ENCODE measurements around the gene SMAD3. TPM values are rescaled to one million over a fixed set of nuclear protein-coding genes. Genes with fewer than 3 reads are reported as not detected.

Gene SMAD3
- total and polyA plus RNA-seq, 7 donors: 2.9 to 47.6 (median 29.3) TPM

GRCh38 chr15:67156834-67157233 is 91.4 kb downstream of the SMAD3 start:
- peak in 2 of 4 donors; percentile 31 to 47 for ATAC-seq
- H3K4me3 ChIP-seq: no peak overlapping the region
- 91 to 97% (median 96%) methylated on average over 3 of the region's 3 CpGs for WGBS, 3 donors
- DNase-seq: no peak
- no peaks in the 10 kb centered on the region for H3K9me3 ChIP-seq
- H3K4me1 ChIP-seq: peaks cover 71% of the 10 kb centered on the region
- TF ChIP-seq CTCF (IDR thresholded peaks at IDR 0.05): no peak
- H3K27me3 ChIP-seq (ENCODE audit: insufficient read depth in 3 of 3, low read length in 2 of 3): no peaks in the 10 kb centered on the region
- H3K27ac ChIP-seq: peak overlapping the region; percentile 80
- H3K36me3 ChIP-seq (ENCODE audit: insufficient read depth in 1 of 2, low read depth in 1 of 2): no peaks in the 10 kb centered on the region
- intact Hi-C loops (cut with DNase I): loop anchor here in 1 of 2 donors (5.0 kb wide), 1 partner anchor 45 kb away; no protein-coding TSS in a partner anchor

- 56 to 61% (median 61%) methylated on average over 8 of the region's 8 CpGs for WGBS, 3 donors
- TF ChIP-seq CTCF (IDR thresholded peaks at IDR 0.05): no peak
- H3K27ac ChIP-seq: peak overlapping the region; percentile 80
- H3K4me1 ChIP-seq: peaks cover 71% of the 10 kb centered on the region
- no peaks in the 10 kb centered on the region for H3K9me3 ChIP-seq
- H3K36me3 ChIP-seq (ENCODE audit: insufficient read depth in 1 of 2, low read depth in 1 of 2): no peaks in the 10 kb centered on the region
- H3K4me3 ChIP-seq: no peak overlapping the region
- intact Hi-C loops (cut with DNase I): loop anchor here in 1 of 2 donors (5.0 kb wide), 1 partner anchor 45 kb away; no protein-coding TSS in a partner anchor
- DNase-seq: no peak
- ATAC-seq: peak; percentile 19 to 42 (median 24)
- H3K27me3 ChIP-seq (ENCODE audit: insufficient read depth in 3 of 3, low read length in 2 of 3): no peaks in the 10 kb centered on the region
These were observed 92.3 kb downstream of the SMAD3 start for GRCh38 chr15:67157521-67158252.

- H3K27me3 ChIP-seq (ENCODE audit: insufficient read depth in 3 of 3, low read length in 2 of 3): no peaks in the 10 kb centered on the region
- no peaks in the 10 kb centered on the region for H3K36me3 ChIP-seq (ENCODE audit: insufficient read depth in 1 of 2, low read depth in 1 of 2)
- peak overlapping the region; percentile 80 for H3K27ac ChIP-seq
- peaks cover 72% of the 10 kb centered on the region for H3K4me1 ChIP-seq
- DNase-seq (no peak), ATAC-seq (peak; percentile 36 to 72 (median 57))
- 35 to 47% (median 36%) methylated on average over 7 of the region's 7 CpGs for WGBS, 3 donors
- TF ChIP-seq CTCF (IDR thresholded peaks at IDR 0.05): no peak
- no peaks in the 10 kb centered on the region for H3K9me3 ChIP-seq
- intact Hi-C loops (cut with DNase I): loop anchor here in 1 of 2 donors (5.0 kb wide), 1 partner anchor 46 kb away; no protein-coding TSS in a partner anchor
- no peak overlapping the region for H3K4me3 ChIP-seq
These were observed 93.0 kb downstream of the SMAD3 start for GRCh38 chr15:67158367-67158766.

- intact Hi-C loops (cut with DNase I): no loop called here
- H3K36me3 ChIP-seq (ENCODE audit: insufficient read depth in 1 of 2, low read depth in 1 of 2): peaks cover 0 to 10% of the 10 kb centered on the region in 2 donors
- no peak overlapping the region for H3K4me3 ChIP-seq
- no peaks in the 10 kb centered on the region for H3K9me3 ChIP-seq
- WGBS, 3 donors: 85 to 94% (median 85%) methylated on average over 5 of the region's 5 CpGs
- H3K27ac ChIP-seq: peak overlapping the region; percentile 39
- H3K4me1 ChIP-seq: peaks cover 82% of the 10 kb centered on the region
- DNase-seq (no peak), ATAC-seq (no peak)
- no peak for TF ChIP-seq CTCF (IDR thresholded peaks at IDR 0.05)
- H3K27me3 ChIP-seq (ENCODE audit: insufficient read depth in 3 of 3, low read length in 2 of 3): no peaks in the 10 kb centered on the region
These were observed 96.0 kb downstream of the SMAD3 start for GRCh38 chr15:67161412-67161811.
